Spleen (tissue), 7 donors: ENCODE measurements around the gene LTBP1.

Experiments used
- CTCF ChIP-seq, 11 experiments: fragments of 200-600 bp in 7 of 11; fragments of 450-650 bp in 4 of 11; sonication (generic) in 4 of 11; IDR thresholded peaks in 8 of 11; conservative IDR thresholded peaks in 3 of 11; 1 replicate in 7 of 11; 2 replicates in 4 of 11; pipeline versions ENCODE4 v1.4.0 to v1.8.0; 2016 to 2021; ENCODE audit warnings: antibody characterized with exemption in 11 of 11, inconsistent platforms in 4 of 11, mild to moderate bottlenecking in 1 of 11
- POLR2A ChIP-seq, 3 donors: fragments of 450-650 bp; IDR thresholded peaks; one replicate each; pipeline ENCODE4 v1.5.1; 2017; ENCODE audit warnings: antibody characterized with exemption in 3 of 3, mild to moderate bottlenecking in 1 of 3
- POLR2AphosphoS5 ChIP-seq, 3 donors: sonication (generic); formaldehyde crosslinking; IDR thresholded peaks; one replicate each; pipeline ENCODE4 v1.5.1; 2017; ENCODE audit warnings: antibody characterized with exemption in 3 of 3
- donor health status: DM: no; HTN: no; CAD: no; lungs with moderate emphysema.
- donor health status: DM: no; HTN: no; CAD: no.
- donor health status: DM: no; HTN: no; CAD: no.

GRCh38 chr2:32901313-32901712 lies 45.4 kb upstream of the LTBP1 start:
- TF ChIP-seq POLR2A (IDR thresholded peaks at IDR 0.05): no peak
- no peak for TF ChIP-seq CTCF (IDR thresholded peaks at IDR 0.05 in 8 of 11, conservative IDR thresholded peaks at IDR 0.05 in 3 of 11)
- no peak for TF ChIP-seq POLR2AphosphoS5 (IDR thresholded peaks at IDR 0.05)
